Measurements from ENCODE around the gene DNAL1.
"Not testable (repeated sequence)": the region's sequence is repeated elsewhere in the genome, so short reads cannot be mapped to it uniquely, and the experiment has no call there.

Gene DNAL1

GRCh38 chr14:73644531-73645247 lies at the start of gene DNAL1:
Gene DNAL1 (plus strand): TSS chr14:73644986. CDS start chr14:73645040, 54 bp downstream.
- peak; percentile 82 to 85 for DNase-seq (ENCODE audit: low read depth in 2 of 2)

- no peak for DNase-seq (ENCODE audit: low read depth in 2 of 2)
Measured at GRCh38 chr14:73599499-73599898, 45.3 kb upstream of the DNAL1 start.

GRCh38 chr14:73602994-73603393 lies 41.8 kb upstream of the DNAL1 start:
- DNase-seq (ENCODE audit: low read depth in 2 of 2), result no peak

- no peak for DNase-seq (ENCODE audit: low read depth in 2 of 2)
Measured at GRCh38 chr14:73606271-73606670, 38.5 kb upstream of the DNAL1 start.

GRCh38 chr14:73607241-73607640 lies 37.5 kb upstream of the DNAL1 start:
- no peak for DNase-seq (ENCODE audit: low read depth in 2 of 2)

GRCh38 chr14:73610687-73611086 lies 34.1 kb upstream of the DNAL1 start:
- no peak for DNase-seq (ENCODE audit: low read depth in 2 of 2)

GRCh38 chr14:73612339-73613045 lies 32.3 kb upstream of the DNAL1 start, which contains the start of gene ACOT6:
Gene ACOT6 (plus strand): TSS chr14:73612517. CDS start chr14:73612572, 55 bp downstream.
- DNase-seq (ENCODE audit: low read depth in 2 of 2), result peak; percentile 11 to 29

GRCh38 chr14:73613046-73613383 lies 31.8 kb upstream of the DNAL1 start:
- DNase-seq (ENCODE audit: low read depth in 2 of 2), result no peak

- no peak for DNase-seq (ENCODE audit: low read depth in 2 of 2)
Measured at GRCh38 chr14:73613419-73613963, 31.3 kb upstream of the DNAL1 start.

- DNase-seq (ENCODE audit: low read depth in 2 of 2), result no peak
Measured at GRCh38 chr14:73616831-73617230, 28.0 kb upstream of the DNAL1 start.

GRCh38 chr14:73619524-73619923 lies 25.3 kb upstream of the DNAL1 start:
- no peak for DNase-seq (ENCODE audit: low read depth in 2 of 2)

GRCh38 chr14:73620268-73620667 lies 24.5 kb upstream of the DNAL1 start:
- no peak for DNase-seq (ENCODE audit: low read depth in 2 of 2)

- DNase-seq (ENCODE audit: low read depth in 2 of 2), result no peak
Measured at GRCh38 chr14:73623504-73624054, 21.2 kb upstream of the DNAL1 start.

GRCh38 chr14:73625706-73626105 lies 19.1 kb upstream of the DNAL1 start:
- DNase-seq (ENCODE audit: low read depth in 2 of 2), result no peak

- no peak for DNase-seq (ENCODE audit: low read depth in 2 of 2)
Measured at GRCh38 chr14:73627151-73627558, 17.6 kb upstream of the DNAL1 start.

- no peak for DNase-seq (ENCODE audit: low read depth in 2 of 2)
Measured at GRCh38 chr14:73630009-73630780, 14.6 kb upstream of the DNAL1 start.

- peak in 1 of 2 donors; percentile 26 for DNase-seq (ENCODE audit: low read depth in 2 of 2)
Measured at GRCh38 chr14:73633116-73634010, 11.4 kb upstream of the DNAL1 start.

- DNase-seq (ENCODE audit: low read depth in 2 of 2), result no peak
Measured at GRCh38 chr14:73634011-73634833, 10.6 kb upstream of the DNAL1 start.

GRCh38 chr14:73636355-73636754 lies 8.4 kb upstream of the DNAL1 start:
- not testable (repeated sequence) for DNase-seq (ENCODE audit: low read depth in 2 of 2)

GRCh38 chr14:73637830-73638229 lies 7.0 kb upstream of the DNAL1 start:
- no peak for DNase-seq (ENCODE audit: low read depth in 2 of 2)
